HCT116 (cell line): Measurements from ENCODE around the gene TMEM54. TPM values are rescaled to one million over a fixed set of nuclear protein-coding genes. Genes with fewer than 3 reads are reported as not detected.

Experiments
- ATAC-seq: fragments of 200-7000 bp; cut with Tn5 transposase; 2 replicates; pipeline ENCODE4 v1.9.1; 2020; ENCODE audit warnings: mild to moderate bottlenecking, moderate library complexity
- Bru-seq: library from RNA; stranded (reverse); fragments of 400-500 nt; gene quantifications from one replicate; lab custom pipeline; 2021; lab: Mats Ljungman, UMichigan
- BruChase-seq, 2 experiments: library from RNA; stranded (reverse); fragments of 400-500 nt; gene quantifications; one replicate each; lab custom pipeline; 2021; lab: Mats Ljungman, UMichigan
- BruUV-seq: library from RNA; stranded (reverse); fragments of 400-500 nt; replicated peaks from 2 replicates; lab custom pipeline; 2021; lab: Mats Ljungman, UMichigan
- CTCF ChIA-PET: fragments of 300-600 bp; sonication (Branson Sonifier 250); formaldehyde crosslinking; loops from one replicate; lab custom pipeline; 2021; ENCODE audit warnings: antibody characterized with exemption; lab: Charles Lee
- POLR2A ChIA-PET: fragments of 300-600, 350-600 bp; sonication (Branson Sonifier 250); formaldehyde crosslinking; loops from one replicate; lab custom pipeline; 2021; ENCODE audit warnings: antibody characterized with exemption; lab: Charles Lee
- RAD21 ChIA-PET, 2 experiments: fragments of 300-600 bp; sonication (Branson Sonifier 250); formaldehyde crosslinking; loops; one replicate each; lab custom pipeline; 2023; ENCODE audit warnings: low total read pairs in 2 of 2; ENCODE audit not compliant: uncharacterized antibody in 2 of 2, unreplicated experiment in 2 of 2, low non-redundant PET in 1 of 2; lab: Charles Lee
- DNase-seq: peaks from one replicate; pipeline ENCODE4 v3.0.0-alpha.2; 2010; ENCODE audit warnings: low read depth, low spot score
- H2AFZ ChIP-seq: fragments of 200-600 bp; shearing (Covaris generic), sonication (generic); 2 replicates; pipeline ENCODE4 v1.6.1; 2017; ENCODE audit warnings: low read depth, mixed run types, mixed read lengths, antibody characterized with exemption, low read length; ENCODE audit not compliant: poor library complexity, severe bottlenecking
- H3K27ac ChIP-seq: 2 replicates; pipeline ENCODE4 v1.5.1; 2012; ENCODE audit warnings: low read depth, low read length
- H3K27me3 ChIP-seq: fragments of 200-600 bp; sonication (generic); 2 replicates; pipeline ENCODE4 v1.6.1; 2016; ENCODE audit warnings: mixed run types, low read length, mixed read lengths; ENCODE audit not compliant: insufficient read depth
- H3K36me3 ChIP-seq, 2 experiments: fragments of 200-500 bp in 1 of 2; fragments of 200-600 bp in 1 of 2; sonication (Bioruptor generic) in 1 of 2; sonication (generic) in 1 of 2; 2 replicates each; pipeline versions ENCODE4 v1.5.1 to v1.6.1; 2014 to 2016; ENCODE audit warnings: low read length in 2 of 2, inconsistent platforms in 1 of 2, mixed read lengths in 1 of 2, mixed run types in 1 of 2; ENCODE audit not compliant: insufficient read depth in 2 of 2, control insufficient read depth in 1 of 2
- H3K4me1 ChIP-seq, 2 experiments: fragments of 200-600 bp in 1 of 2; sonication (generic) in 1 of 2; 2 replicates each; pipeline versions ENCODE4 v1.5.1 to v1.6.1; 2012 to 2017; ENCODE audit warnings: low read length in 2 of 2, inconsistent platforms in 1 of 2, mild to moderate bottlenecking in 1 of 2, mixed read lengths in 1 of 2, mixed run types in 1 of 2, moderate library complexity in 1 of 2; ENCODE audit not compliant: insufficient read depth in 2 of 2, control insufficient read depth in 1 of 2
- H3K4me2 ChIP-seq: fragments of 200-600 bp; sonication (generic); 2 replicates; pipeline ENCODE4 v1.6.1; 2017; ENCODE audit warnings: mixed run types, low read length, mixed read lengths
- H3K4me3 ChIP-seq, 2 experiments: fragments of 200-600 bp in 1 of 2; sonication (generic) in 1 of 2; replicated peaks in 1 of 2; 2 replicates each; pipeline ENCODE4 v1.5.1; 2011 to 2016; ENCODE audit warnings: low read length in 2 of 2, control low read depth in 1 of 2, low read depth in 1 of 2, mild to moderate bottlenecking in 1 of 2, mixed read lengths in 1 of 2, mixed run types in 1 of 2
- H3K79me2 ChIP-seq: fragments of 200-600 bp; sonication (generic); 2 replicates; pipeline ENCODE4 v1.6.1; 2017; ENCODE audit warnings: mild to moderate bottlenecking, mixed run types, low read length, moderate library complexity, mixed read lengths; ENCODE audit not compliant: insufficient read depth
- H3K9ac ChIP-seq: fragments of 200-600 bp; sonication (generic); 2 replicates; pipeline ENCODE4 v1.6.1; 2016; ENCODE audit warnings: low read length, mixed read lengths
- H3K9me2 ChIP-seq: fragments of 200-600 bp; sonication (generic), shearing (Covaris generic); 2 replicates; pipeline ENCODE4 v1.6.1; 2017; ENCODE audit warnings: mixed run types, mild to moderate bottlenecking, moderate library complexity; ENCODE audit not compliant: insufficient read depth
- H3K9me3 ChIP-seq, 2 experiments: fragments of 200-500 bp in 1 of 2; fragments of 200-600 bp in 1 of 2; sonication (Bioruptor generic) in 1 of 2; sonication (generic) in 1 of 2; 2 replicates each; pipeline ENCODE4 v1.6.1; 2014 to 2017; ENCODE audit warnings: low read length in 2 of 2, mixed read lengths in 2 of 2, inconsistent platforms in 1 of 2, low read depth in 1 of 2, mild to moderate bottlenecking in 1 of 2, mixed run types in 1 of 2, moderate library complexity in 1 of 2; ENCODE audit not compliant: control insufficient read depth in 1 of 2, insufficient read depth in 1 of 2
- H4K20me1 ChIP-seq: fragments of 200-600 bp; sonication (generic), shearing (Covaris generic); 2 replicates; pipeline ENCODE4 v1.6.1; 2017; ENCODE audit warnings: mixed run types, mild to moderate bottlenecking, moderate library complexity; ENCODE audit not compliant: insufficient read depth
- CBX3 ChIP-seq: IDR thresholded peaks from 2 replicates; pipeline ENCODE4 v1.6.1; 2012; ENCODE audit warnings: low read depth
- CEBPB ChIP-seq: IDR thresholded peaks from 2 replicates; pipeline ENCODE4 v1.6.1; 2012; ENCODE audit warnings: low read depth
- CTCF ChIP-seq, 3 experiments: fragments of 200-600 bp in 1 of 3; sonication (generic) in 1 of 3; IDR thresholded peaks in 2 of 3; conservative IDR thresholded peaks in 1 of 3; 2 replicates each; pipeline ENCODE4 v1.5.1; 2012 to 2017; ENCODE audit warnings: low read depth in 2 of 3, low read length in 2 of 3, antibody characterized with exemption in 1 of 3, borderline replicate concordance in 1 of 3, control low read depth in 1 of 3, mild to moderate bottlenecking in 1 of 3, mixed read lengths in 1 of 3, mixed run types in 1 of 3, moderate library complexity in 1 of 3; ENCODE audit not compliant: insufficient read depth in 1 of 3
- EGR1 ChIP-seq: IDR thresholded peaks from 2 replicates; pipeline ENCODE4 v1.6.1; 2012; ENCODE audit warnings: low read depth
- ELF1 ChIP-seq: IDR thresholded peaks from 2 replicates; pipeline ENCODE4 v1.6.1; 2012; ENCODE audit warnings: low read depth, borderline replicate concordance
- EZH2 ChIP-seq: fragments of 200-600 bp; sonication (generic); IDR thresholded peaks from 2 replicates; pipeline ENCODE4 v1.6.1; 2017; ENCODE audit warnings: antibody characterized with exemption, mixed run types
- FOSL1 ChIP-seq: IDR thresholded peaks from 2 replicates; pipeline ENCODE4 v1.6.1; 2012; ENCODE audit warnings: low read depth
- POLR2A ChIP-seq: IDR thresholded peaks from 2 replicates; pipeline ENCODE4 v1.7.0; 2011; ENCODE audit warnings: borderline replicate concordance; ENCODE audit not compliant: insufficient read depth, insufficient read length; ENCODE audit errors: extremely low read depth
- POLR2AphosphoS5 ChIP-seq: IDR thresholded peaks from 2 replicates; pipeline ENCODE4 v1.6.1; 2011; ENCODE audit warnings: mild to moderate bottlenecking, low read depth, low read length, moderate library complexity
- RAD21 ChIP-seq: IDR thresholded peaks from 2 replicates; pipeline ENCODE4 v1.6.1; 2012; ENCODE audit warnings: low read depth, mild to moderate bottlenecking
- REST ChIP-seq: IDR thresholded peaks from 2 replicates; pipeline ENCODE4 v1.6.1; 2012; ENCODE audit warnings: low read depth
- SIN3A ChIP-seq: IDR thresholded peaks from 2 replicates; pipeline ENCODE4 v1.6.1; 2012; ENCODE audit warnings: low read depth
- SRF ChIP-seq: IDR thresholded peaks from 2 replicates; pipeline ENCODE4 v1.6.1; 2012; ENCODE audit warnings: low read depth
- TCF7L2 ChIP-seq: IDR thresholded peaks from 2 replicates; pipeline ENCODE4 v1.7.0; 2011; ENCODE audit warnings: borderline replicate concordance, inconsistent platforms; ENCODE audit not compliant: insufficient read depth, insufficient read length; ENCODE audit errors: extremely low read depth
- YY1 ChIP-seq: IDR thresholded peaks from 2 replicates; pipeline ENCODE4 v1.6.1; 2011; ENCODE audit warnings: low read length, low read depth, moderate library complexity, mild to moderate bottlenecking; ENCODE audit not compliant: insufficient replicate concordance; ENCODE audit errors: extremely low read depth
- ZFX ChIP-seq: fragments of 450-650 bp; IDR thresholded peaks from 2 replicates; pipeline ENCODE4 v1.6.1; 2017
- ZNF274 ChIP-seq: fragments of 200-500 bp; sonication (Bioruptor generic); IDR thresholded peaks from 2 replicates; pipeline ENCODE4 v1.6.1; 2014; ENCODE audit warnings: mild to moderate bottlenecking, low read depth, low read length, inconsistent platforms
- intact Hi-C: fragments of 100-400 bp; cut with micrococcal nuclease; formaldehyde crosslinking; loops from 2 replicates; pipeline ENCODE4 v1.10.0; 2022
- long read RNA-seq: library from polyadenylated mRNA; unstranded; transcript quantifications from one replicate; pipeline ENCODE4 v2.0.0, GENCODE V29; 2021; ENCODE audit not compliant: unreplicated experiment
- polyA plus RNA-seq: library from polyadenylated mRNA; unstranded; fragments of >200 nt; gene quantifications from 2 replicates; pipeline ENCODE4 v1.2.1, GENCODE V29; 2012; ENCODE audit warnings: missing spikeins
- total RNA-seq: library from RNA; stranded (reverse); gene quantifications from one replicate; pipeline ENCODE4 v1.2.1, GENCODE V29; 2021; ENCODE audit not compliant: unreplicated experiment
- TF ChIP-seq, protein P1 (sequence below): IDR thresholded peaks from 2 replicates; pipeline ENCODE4 v1.6.1; 2012

Gene TMEM54, protein sequence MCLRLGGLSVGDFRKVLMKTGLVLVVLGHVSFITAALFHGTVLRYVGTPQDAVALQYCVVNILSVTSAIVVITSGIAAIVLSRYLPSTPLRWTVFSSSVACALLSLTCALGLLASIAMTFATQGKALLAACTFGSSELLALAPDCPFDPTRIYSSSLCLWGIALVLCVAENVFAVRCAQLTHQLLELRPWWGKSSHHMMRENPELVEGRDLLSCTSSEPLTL
- 121 TPM for total RNA-seq
- 169 and 189 TPM in 2 replicates for polyA plus RNA-seq
- percentile 58 among the genes with signal in this experiment for Bru-seq, nascent RNA
- BruChase-seq, experiment 1, labeled RNA remaining after a 6-hour chase, result percentile 71 among the genes with signal in this experiment
- percentile 61 among the genes with signal in this experiment for BruChase-seq, experiment 2, labeled RNA remaining after a 2-hour chase
- long read RNA-seq, transcript TMEM54-202 (6 exons, 999 nt), result major isoform, 114 of 139 reads
- long read RNA-seq, partial matches to known transcripts, result 5 of 139 reads
- long read RNA-seq, other reads (novel, unspliced or antisense), result 14 of 139 reads

DNA sequence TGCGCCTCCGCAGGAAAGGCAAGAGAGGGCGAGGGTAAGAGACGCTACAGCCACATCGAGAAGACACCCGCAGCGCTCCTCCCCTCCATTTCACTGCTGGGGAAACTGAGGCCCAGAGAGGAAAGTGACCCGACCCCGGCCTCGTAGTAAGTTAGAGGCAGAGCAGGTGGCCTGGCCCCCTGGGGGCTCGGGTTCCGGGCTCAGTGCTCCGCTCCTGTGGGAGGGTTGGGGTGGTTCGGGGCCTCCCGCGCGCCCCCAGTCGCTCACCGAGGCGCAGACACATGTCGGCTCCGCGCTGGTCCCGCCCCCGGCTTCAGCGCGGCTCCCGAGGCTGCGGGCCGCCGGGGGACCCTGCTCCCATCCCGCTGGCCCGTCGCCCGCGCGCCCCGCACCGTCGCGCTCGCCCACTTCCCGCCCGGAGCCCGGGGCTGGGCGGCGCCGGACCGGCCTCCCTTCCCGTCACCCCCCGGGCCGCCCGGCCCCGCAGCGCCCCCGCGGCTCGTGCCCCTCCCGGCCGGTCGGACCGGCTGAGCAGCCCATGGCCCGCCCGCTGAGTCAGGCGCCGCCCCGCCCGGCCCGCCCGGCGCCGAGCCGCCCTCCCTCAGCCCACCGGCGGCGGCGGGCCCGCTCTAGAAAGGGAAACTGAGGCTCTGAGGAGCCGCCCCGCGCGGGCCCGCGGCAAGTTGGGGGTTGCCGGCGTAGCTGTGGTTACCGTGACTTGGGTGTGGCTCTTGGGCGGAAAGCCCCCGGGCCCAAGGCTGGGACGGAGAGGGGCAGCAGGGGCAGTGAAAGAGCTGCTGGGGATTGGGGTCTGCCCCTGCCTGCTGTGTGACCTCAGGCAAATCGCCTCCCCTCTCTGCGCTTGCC lies at the start of gene TMEM54:
TMEM54 (minus strand) TSS at position 434 of the 867 bp plus-strand sequence; CDS start at position 283, 151 bp downstream.
- Histone ChIP-seq H3K9me2 (no peaks in the 10 kb centered on the region), H3K79me2 (peaks cover 6% of the 10 kb centered on the region; the same call in 1 of the 2 replicates), H3K4me2 (peak within 1 kb of the TSS; percentile 89), H3K9ac (peak within 1 kb of the TSS; percentile 81), H3K36me3 (peaks cover 0 to 8% of the 10 kb centered on the region in 2 experiments; a peak in 2 of 4 replicates), H3K4me3 (peak within 1 kb of the TSS; percentile 68 to 83), H3K9me3 (no peaks in the 10 kb centered on the region), H4K20me1 (no peaks in the 10 kb centered on the region), H3K27me3 (no peaks in the 10 kb centered on the region), H3K27ac (peak within 1 kb of the TSS; percentile 71), H2AFZ (no peak within 1 kb of the TSS), H3K4me1 (peaks cover 19 to 32% of the 10 kb centered on the region in 2 experiments; a peak in 3 of 4 replicates)
- CTCF ChIA-PET, result no interaction called here
- TF ChIP-seq CTCF (IDR thresholded peaks at IDR 0.05 in 2 of 3, conservative IDR thresholded peaks at IDR 0.05 in 1 of 3; ENCODE audit: borderline replicate concordance in 1 of 3, insufficient read depth in 1 of 3, low read depth in 2 of 3, low read length in 2 of 3), result no peak
- TF ChIP-seq POLR2A, result peak; percentile 18
- no peak for TF ChIP-seq REST
- TF ChIP-seq ELF1, result no peak
- TF ChIP-seq TCF7L2, result no peak
- TF ChIP-seq ZNF274, result no peak
- TF ChIP-seq EZH2, result no peak
- no peak for TF ChIP-seq CBX3
- peak; percentile 35 for TF ChIP-seq YY1
- TF ChIP-seq, protein P1, sequence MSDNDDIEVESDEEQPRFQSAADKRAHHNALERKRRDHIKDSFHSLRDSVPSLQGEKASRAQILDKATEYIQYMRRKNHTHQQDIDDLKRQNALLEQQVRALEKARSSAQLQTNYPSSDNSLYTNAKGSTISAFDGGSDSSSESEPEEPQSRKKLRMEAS, result peak; percentile 51
- TF ChIP-seq CEBPB, result no peak
- TF ChIP-seq RAD21, result no peak
- peak; percentile 51 for TF ChIP-seq ZFX
- TF ChIP-seq SRF, result no peak
- TF ChIP-seq FOSL1, result no peak
- no peak; the same call in 1 of the 2 replicates for TF ChIP-seq SIN3A
- TF ChIP-seq EGR1, result no peak
- peak; percentile 77 for TF ChIP-seq POLR2AphosphoS5
- DNase-seq (no peak), ATAC-seq (peak; percentile 83)
- POLR2A ChIA-PET, result no interaction called here
- RAD21 ChIA-PET, result no interaction called here
- intact Hi-C loops, result loop anchor here (10.0 kb wide), 1 partner anchor 154 kb away; no protein-coding TSS in a partner anchor
- no TSS peak for BruUV-seq
